WTC11 (cell line): Measurements from ENCODE around the gene TMEM150B. TPM values are rescaled to one million over a fixed set of nuclear protein-coding genes. Genes with fewer than 3 reads are reported as not detected.
A peak's percentile ranks its signal among the peaks of the same experiment; 100 is the strongest.

ENCODE experiments used
- ATAC-seq: fragments of 200-7000 bp; cut with Tn5 transposase; 2 replicates; pipeline ENCODE4 v1.10.0; 2021; ENCODE audit warnings: mild to moderate bottlenecking, moderate library complexity
- CTCF ChIA-PET: fragments of 300-600 bp; sonication (Branson Sonifier 250); formaldehyde crosslinking; loops from one replicate; lab custom pipeline; 2021; ENCODE audit warnings: antibody characterized with exemption; lab: Charles Lee
- POLR2A ChIA-PET: fragments of 350-600 bp; sonication (Branson Sonifier 250); formaldehyde crosslinking; loops from one replicate; lab custom pipeline; 2021; ENCODE audit warnings: antibody characterized with exemption; lab: Charles Lee
- DNase-seq: peaks from one replicate; pipeline ENCODE4 v3.0.0; 2021; ENCODE audit warnings: low spot score
- H3K27ac Mint-ChIP-seq: 2 replicates; pipeline ENCODE4 v1.8.0; 2021; ENCODE audit warnings: mixed read lengths
- H3K27me3 Mint-ChIP-seq: 2 replicates; pipeline ENCODE4 v1.8.0; 2021; ENCODE audit warnings: low read depth, mild to moderate bottlenecking, moderate library complexity, mixed read lengths
- H3K36me3 Mint-ChIP-seq: 2 replicates; pipeline ENCODE4 v1.8.0; 2021; ENCODE audit warnings: mixed read lengths
- H3K4me1 Mint-ChIP-seq: 2 replicates; pipeline ENCODE4 v1.8.0; 2022; ENCODE audit warnings: mixed read lengths
- H3K4me3 Mint-ChIP-seq: 2 replicates; pipeline ENCODE4 v1.8.0; 2021; ENCODE audit warnings: mild to moderate bottlenecking, moderate library complexity, mixed read lengths
- H3K9me3 Mint-ChIP-seq: 2 replicates; pipeline ENCODE4 v1.8.0; 2021; ENCODE audit warnings: mixed read lengths
- CREB1 ChIP-seq: sonication (generic); formaldehyde crosslinking; IDR thresholded peaks from 2 replicates; pipeline ENCODE4 v1.8.0; 2023; ENCODE audit warnings: mild to moderate bottlenecking, missing genetic modification reagents
- FOXK1 ChIP-seq: sonication (generic); formaldehyde crosslinking; IDR thresholded peaks from 2 replicates; pipeline ENCODE4 v1.8.0; 2022; ENCODE audit warnings: mild to moderate bottlenecking, moderate library complexity, missing genetic modification reagents
- FOXP1 ChIP-seq: sonication (generic); formaldehyde crosslinking; IDR thresholded peaks from 2 replicates; pipeline ENCODE4 v1.8.0; 2022; ENCODE audit warnings: missing genetic modification reagents, mild to moderate bottlenecking, moderate library complexity, borderline replicate concordance
- HMGA2 ChIP-seq: fragments of 250-450 bp; sonication (Bioruptor Pico); IDR thresholded peaks from 2 replicates; pipeline ENCODE4 v1.4.0; 2021; ENCODE audit warnings: mild to moderate bottlenecking, moderate library complexity
- KAT7 ChIP-seq: sonication (generic); formaldehyde crosslinking; IDR thresholded peaks from 2 replicates; pipeline ENCODE4 v1.8.1; 2023; ENCODE audit warnings: missing genetic modification reagents, mild to moderate bottlenecking, borderline replicate concordance
- TCF7 ChIP-seq: sonication (generic); formaldehyde crosslinking; IDR thresholded peaks from 2 replicates; pipeline ENCODE4 v1.8.0; 2022; ENCODE audit warnings: mild to moderate bottlenecking, low read depth, missing genetic modification reagents, moderate library complexity
- TEAD4 ChIP-seq: sonication (generic); formaldehyde crosslinking; IDR thresholded peaks from 2 replicates; pipeline ENCODE4 v1.8.0; 2022; ENCODE audit warnings: mild to moderate bottlenecking, missing genetic modification reagents
- ZBTB21 ChIP-seq: sonication (generic); formaldehyde crosslinking; IDR thresholded peaks from 2 replicates; pipeline ENCODE4 v1.8.1; 2023; ENCODE audit warnings: mild to moderate bottlenecking, missing genetic modification reagents, borderline replicate concordance
- ZNF263 ChIP-seq: sonication (generic); formaldehyde crosslinking; IDR thresholded peaks from 2 replicates; pipeline ENCODE4 v1.8.1; 2022; ENCODE audit warnings: low read depth, mild to moderate bottlenecking, moderate library complexity, missing genetic modification reagents
- ZNF416 ChIP-seq: fragments of 250-450 bp; sonication (Bioruptor Pico); IDR thresholded peaks from 2 replicates; pipeline ENCODE4 v1.9.0; 2021; ENCODE audit warnings: mild to moderate bottlenecking, inconsistent platforms
- total RNA-seq: library from RNA; stranded (reverse); gene quantifications from 3 replicates; pipeline ENCODE4 v1.2.3, GENCODE V29; 2021
- TF ChIP-seq, protein P1 (sequence below): sonication (generic); formaldehyde crosslinking; IDR thresholded peaks from 2 replicates; pipeline ENCODE4 v1.8.1; 2022; ENCODE audit warnings: mild to moderate bottlenecking, moderate library complexity, missing genetic modification reagents
- TF ChIP-seq, protein P2 (sequence below): sonication (generic); formaldehyde crosslinking; IDR thresholded peaks from 2 replicates; pipeline ENCODE4 v1.8.0; 2022; ENCODE audit warnings: mild to moderate bottlenecking, missing genetic modification reagents
- TF ChIP-seq, protein P3 (sequence below): fragments of 250-450 bp; sonication (Bioruptor Pico); IDR thresholded peaks from 2 replicates; pipeline ENCODE4 v1.9.0; 2021; ENCODE audit warnings: mild to moderate bottlenecking, borderline replicate concordance
- TF ChIP-seq, protein P4 (sequence below): sonication (generic); formaldehyde crosslinking; IDR thresholded peaks from 2 replicates; pipeline ENCODE4 v1.8.1; 2023; ENCODE audit warnings: mild to moderate bottlenecking, missing genetic modification reagents, moderate library complexity
- TF ChIP-seq, protein P5 (sequence below): sonication (generic); formaldehyde crosslinking; IDR thresholded peaks from 2 replicates; pipeline ENCODE4 v1.8.1; 2022; ENCODE audit warnings: mild to moderate bottlenecking, missing genetic modification reagents, moderate library complexity, borderline replicate concordance

The TMEM150B gene
- total RNA-seq, 1 experiment from 2014 or later, result 0.44 TPM

DNA sequence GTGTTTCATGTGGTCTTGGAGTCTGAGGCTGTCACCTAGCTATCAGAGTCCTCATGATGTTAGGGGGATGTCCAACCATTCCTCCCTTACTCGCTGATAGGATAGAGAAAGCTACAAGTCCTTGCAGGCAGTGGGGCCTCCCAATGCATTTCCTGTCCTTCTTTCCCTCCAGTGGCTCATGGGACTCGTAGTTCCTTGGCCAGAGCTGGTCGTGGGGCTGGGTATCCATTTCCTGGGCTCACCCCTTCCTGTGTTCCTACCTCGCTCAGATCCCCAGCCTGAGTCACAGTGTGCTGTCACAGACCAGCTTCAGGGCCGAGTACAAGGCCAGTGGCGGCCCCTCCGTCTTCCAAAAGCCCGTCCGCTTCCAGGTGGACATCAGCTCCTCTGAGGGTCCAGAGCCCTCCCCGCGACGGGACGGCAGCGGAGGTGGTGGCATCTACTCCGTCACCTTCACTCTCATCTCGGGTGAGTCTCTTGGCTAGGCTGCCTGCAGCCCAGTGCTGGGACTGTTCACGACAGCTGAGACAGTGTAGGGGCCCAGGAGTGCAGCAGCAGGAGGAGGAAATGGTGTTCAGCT, 19.1 kb downstream of the TMEM150B start:
- no peak overlapping the region for H3K4me3 Mint-ChIP-seq
- no peak for DNase-seq
- peaks cover 44% of the 10 kb centered on the region for H3K36me3 Mint-ChIP-seq
- TF ChIP-seq, protein P1, sequence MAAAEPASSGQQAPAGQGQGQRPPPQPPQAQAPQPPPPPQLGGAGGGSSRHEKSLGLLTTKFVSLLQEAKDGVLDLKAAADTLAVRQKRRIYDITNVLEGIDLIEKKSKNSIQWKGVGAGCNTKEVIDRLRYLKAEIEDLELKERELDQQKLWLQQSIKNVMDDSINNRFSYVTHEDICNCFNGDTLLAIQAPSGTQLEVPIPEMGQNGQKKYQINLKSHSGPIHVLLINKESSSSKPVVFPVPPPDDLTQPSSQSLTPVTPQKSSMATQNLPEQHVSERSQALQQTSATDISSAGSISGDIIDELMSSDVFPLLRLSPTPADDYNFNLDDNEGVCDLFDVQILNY, result no peak
- TF ChIP-seq TEAD4 (CRISPR knock-in tag) (0 out of 2 replicates have a peak, but pooled peaks have one; percentile 13), FOXP1 (CRISPR knock-in tag) (0 out of 2 replicates have a peak, but pooled peaks have one; percentile 32)
- peaks cover 15% of the 10 kb centered on the region for H3K4me1 Mint-ChIP-seq
- H3K27me3 Mint-ChIP-seq, result no peaks in the 10 kb centered on the region
- peak; percentile 8 for ATAC-seq
- POLR2A ChIA-PET, result interaction anchor here (1.6 kb wide), 1 partner anchor 42 kb away, joined by 7 read pairs; no protein-coding TSS in a partner anchor
- H3K9me3 Mint-ChIP-seq, result no peaks in the 10 kb centered on the region
- CTCF ChIA-PET, result interaction anchor here (0.8 to 1.2 kb wide), 5 partner anchors 15 to 165 kb away, joined by 3 to 4 read pairs (median 3); partner anchors contain the start of genes KMT5C and TMEM238
- H3K27ac Mint-ChIP-seq, result no peak overlapping the region

DNA sequence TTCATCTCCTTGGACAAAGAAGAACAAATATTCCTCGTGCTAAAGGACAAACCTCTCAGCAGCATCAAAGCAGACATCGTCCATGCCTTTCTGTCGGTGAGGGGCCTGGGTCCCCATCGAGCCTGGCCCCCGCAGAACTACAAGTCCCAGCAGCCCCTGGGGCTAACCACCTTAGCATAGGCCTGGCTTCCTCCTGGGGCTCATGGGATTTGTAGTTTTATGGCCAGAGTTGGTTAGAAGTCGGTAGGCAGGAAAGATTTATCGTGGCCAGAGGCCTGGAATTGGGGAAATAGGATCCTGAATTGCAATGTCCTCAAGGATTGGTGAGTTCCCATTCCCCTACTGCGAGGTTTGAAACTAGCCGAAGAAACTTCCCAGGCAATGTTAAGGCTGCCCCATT, 19.6 kb downstream of the TMEM150B start:
- no peaks in the 10 kb centered on the region for H3K9me3 Mint-ChIP-seq
- POLR2A ChIA-PET, result interaction anchor here (1.6 kb wide), 1 partner anchor 43 kb away, joined by 7 read pairs; no protein-coding TSS in a partner anchor
- DNase-seq (peak; percentile 75), ATAC-seq (peak; percentile 62)
- CTCF ChIA-PET, result interaction anchor here (0.8 to 1.4 kb wide), 5 partner anchors 34 to 164 kb away, joined by 3 to 4 read pairs (median 3); partner anchors contain the start of genes KMT5C and TMEM238
- peaks cover 18% of the 10 kb centered on the region for H3K4me1 Mint-ChIP-seq
- H3K27me3 Mint-ChIP-seq, result no peaks in the 10 kb centered on the region
- TF ChIP-seq KAT7 (CRISPR knock-in tag) (0 out of 2 replicates have a peak, but pooled peaks have one; percentile 50), ZNF416 (CRISPR knock-in tag) (no peak)
- peak overlapping the region; percentile 94 for H3K27ac Mint-ChIP-seq
- H3K4me3 Mint-ChIP-seq, result no peak overlapping the region
- H3K36me3 Mint-ChIP-seq, result peaks cover 43% of the 10 kb centered on the region

DNA sequence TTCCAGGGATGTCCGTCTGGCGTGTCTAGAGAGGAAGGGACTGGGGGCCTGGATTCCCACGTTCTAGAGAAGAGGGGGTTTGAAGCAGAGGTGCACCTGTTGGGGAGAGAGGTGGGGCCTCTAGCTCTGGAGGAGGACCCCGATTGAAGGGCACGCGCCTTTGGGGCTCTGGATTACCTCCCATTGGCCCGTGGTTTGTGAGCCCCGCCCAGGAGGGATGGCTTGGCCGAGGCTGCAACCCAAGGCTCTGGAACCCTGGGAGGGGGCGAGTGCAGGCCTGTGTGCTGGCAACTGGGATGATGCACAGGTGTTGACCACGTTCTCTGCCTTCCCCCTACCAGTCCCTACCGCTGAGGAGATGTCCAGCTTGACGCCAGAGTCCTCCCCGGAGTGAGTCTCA, 20.2 kb downstream of the TMEM150B start:
- Mint-ChIP-seq H3K4me3 (no peak overlapping the region), H3K4me1 (peaks cover 18% of the 10 kb centered on the region), H3K36me3 (peaks cover 42% of the 10 kb centered on the region), H3K9me3 (no peaks in the 10 kb centered on the region), H3K27me3 (no peaks in the 10 kb centered on the region), H3K27ac (peak overlapping the region; percentile 65)
- CTCF ChIA-PET, result interaction anchor here (1.4 kb wide), 1 partner anchor 34 kb away, joined by 3 read pairs; the partner anchor contains the start of gene KMT5C
- DNase-seq, result peak; percentile 71
- peak; percentile 64 for ATAC-seq
- 0 out of 2 replicates have a peak, but pooled peaks have one; percentile 18 for TF ChIP-seq FOXK1
- TF ChIP-seq, protein P2, sequence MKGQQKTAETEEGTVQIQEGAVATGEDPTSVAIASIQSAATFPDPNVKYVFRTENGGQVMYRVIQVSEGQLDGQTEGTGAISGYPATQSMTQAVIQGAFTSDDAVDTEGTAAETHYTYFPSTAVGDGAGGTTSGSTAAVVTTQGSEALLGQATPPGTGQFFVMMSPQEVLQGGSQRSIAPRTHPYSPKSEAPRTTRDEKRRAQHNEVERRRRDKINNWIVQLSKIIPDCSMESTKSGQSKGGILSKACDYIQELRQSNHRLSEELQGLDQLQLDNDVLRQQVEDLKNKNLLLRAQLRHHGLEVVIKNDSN (CRISPR knock-in tag), result no peak
- POLR2A ChIA-PET, result interaction anchor here (0.6 kb wide), 1 partner anchor 841 kb away, joined by 6 read pairs; the partner anchor contains the start of gene LENG9

DNA sequence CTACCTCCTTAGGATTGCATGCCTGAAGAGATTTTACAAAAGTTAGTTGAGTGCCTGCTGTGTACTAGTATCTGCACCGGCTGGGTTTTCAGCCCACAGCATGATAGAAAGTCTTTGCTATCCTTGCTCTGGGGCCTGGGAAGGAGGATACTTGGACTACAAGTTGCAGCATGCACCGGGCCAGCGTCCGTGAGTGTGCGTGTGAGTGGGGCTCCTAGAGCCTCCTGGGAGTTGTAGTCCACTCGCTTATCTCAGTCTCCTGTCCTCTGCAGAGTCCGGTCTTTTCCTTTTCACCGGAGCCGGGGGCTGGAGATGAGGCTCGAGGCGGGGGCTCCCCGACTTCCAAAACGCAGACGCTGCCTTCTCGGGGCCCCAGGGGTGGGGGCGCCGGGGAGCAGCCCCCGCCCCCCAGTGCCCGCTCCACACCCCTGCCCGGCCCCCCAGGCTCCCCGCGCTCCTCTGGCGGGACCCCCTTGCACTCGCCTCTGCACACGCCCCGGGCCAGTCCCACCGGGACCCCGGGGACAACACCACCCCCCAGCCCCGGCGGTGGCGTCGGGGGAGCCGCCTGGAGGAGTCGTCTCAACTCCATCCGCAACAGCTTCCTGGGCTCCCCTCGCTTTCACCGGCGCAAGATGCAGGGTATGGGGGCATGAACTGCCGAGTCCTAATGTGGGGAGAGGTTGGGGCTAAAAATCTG, 20.7 kb downstream of the TMEM150B start:
- peaks cover 18% of the 10 kb centered on the region for H3K4me1 Mint-ChIP-seq
- DNase-seq (peak; percentile 81), ATAC-seq (peak; percentile 66)
- peak overlapping the region; percentile 65 for H3K27ac Mint-ChIP-seq
- no peak overlapping the region for H3K4me3 Mint-ChIP-seq
- H3K27me3 Mint-ChIP-seq, result no peaks in the 10 kb centered on the region
- H3K9me3 Mint-ChIP-seq, result no peaks in the 10 kb centered on the region
- ChIA-PET CTCF (interaction anchor here (1.4 kb wide), 1 partner anchor 35 kb away, joined by 3 read pairs; the partner anchor contains the start of gene KMT5C), POLR2A (interaction anchor here (0.6 kb wide), 1 partner anchor 841 kb away, joined by 6 read pairs; the partner anchor contains the start of gene LENG9)
- H3K36me3 Mint-ChIP-seq, result peaks cover 43% of the 10 kb centered on the region
- TF ChIP-seq, protein P2 (CRISPR knock-in tag), result no peak
- TF ChIP-seq HMGA2 (CRISPR knock-in tag) (no peak), ZNF263 (no peak), ZBTB21 (CRISPR knock-in tag) (no peak), TCF7 (no peak), CREB1 (CRISPR knock-in tag) (no peak)
- TF ChIP-seq, protein P3, sequence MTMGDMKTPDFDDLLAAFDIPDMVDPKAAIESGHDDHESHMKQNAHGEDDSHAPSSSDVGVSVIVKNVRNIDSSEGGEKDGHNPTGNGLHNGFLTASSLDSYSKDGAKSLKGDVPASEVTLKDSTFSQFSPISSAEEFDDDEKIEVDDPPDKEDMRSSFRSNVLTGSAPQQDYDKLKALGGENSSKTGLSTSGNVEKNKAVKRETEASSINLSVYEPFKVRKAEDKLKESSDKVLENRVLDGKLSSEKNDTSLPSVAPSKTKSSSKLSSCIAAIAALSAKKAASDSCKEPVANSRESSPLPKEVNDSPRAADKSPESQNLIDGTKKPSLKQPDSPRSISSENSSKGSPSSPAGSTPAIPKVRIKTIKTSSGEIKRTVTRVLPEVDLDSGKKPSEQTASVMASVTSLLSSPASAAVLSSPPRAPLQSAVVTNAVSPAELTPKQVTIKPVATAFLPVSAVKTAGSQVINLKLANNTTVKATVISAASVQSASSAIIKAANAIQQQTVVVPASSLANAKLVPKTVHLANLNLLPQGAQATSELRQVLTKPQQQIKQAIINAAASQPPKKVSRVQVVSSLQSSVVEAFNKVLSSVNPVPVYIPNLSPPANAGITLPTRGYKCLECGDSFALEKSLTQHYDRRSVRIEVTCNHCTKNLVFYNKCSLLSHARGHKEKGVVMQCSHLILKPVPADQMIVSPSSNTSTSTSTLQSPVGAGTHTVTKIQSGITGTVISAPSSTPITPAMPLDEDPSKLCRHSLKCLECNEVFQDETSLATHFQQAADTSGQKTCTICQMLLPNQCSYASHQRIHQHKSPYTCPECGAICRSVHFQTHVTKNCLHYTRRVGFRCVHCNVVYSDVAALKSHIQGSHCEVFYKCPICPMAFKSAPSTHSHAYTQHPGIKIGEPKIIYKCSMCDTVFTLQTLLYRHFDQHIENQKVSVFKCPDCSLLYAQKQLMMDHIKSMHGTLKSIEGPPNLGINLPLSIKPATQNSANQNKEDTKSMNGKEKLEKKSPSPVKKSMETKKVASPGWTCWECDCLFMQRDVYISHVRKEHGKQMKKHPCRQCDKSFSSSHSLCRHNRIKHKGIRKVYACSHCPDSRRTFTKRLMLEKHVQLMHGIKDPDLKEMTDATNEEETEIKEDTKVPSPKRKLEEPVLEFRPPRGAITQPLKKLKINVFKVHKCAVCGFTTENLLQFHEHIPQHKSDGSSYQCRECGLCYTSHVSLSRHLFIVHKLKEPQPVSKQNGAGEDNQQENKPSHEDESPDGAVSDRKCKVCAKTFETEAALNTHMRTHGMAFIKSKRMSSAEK, result no peak
- TF ChIP-seq, protein P4, sequence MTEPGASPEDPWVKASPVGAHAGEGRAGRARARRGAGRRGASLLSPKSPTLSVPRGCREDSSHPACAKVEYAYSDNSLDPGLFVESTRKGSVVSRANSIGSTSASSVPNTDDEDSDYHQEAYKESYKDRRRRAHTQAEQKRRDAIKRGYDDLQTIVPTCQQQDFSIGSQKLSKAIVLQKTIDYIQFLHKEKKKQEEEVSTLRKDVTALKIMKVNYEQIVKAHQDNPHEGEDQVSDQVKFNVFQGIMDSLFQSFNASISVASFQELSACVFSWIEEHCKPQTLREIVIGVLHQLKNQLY, result no peak
- TF ChIP-seq, protein P5, sequence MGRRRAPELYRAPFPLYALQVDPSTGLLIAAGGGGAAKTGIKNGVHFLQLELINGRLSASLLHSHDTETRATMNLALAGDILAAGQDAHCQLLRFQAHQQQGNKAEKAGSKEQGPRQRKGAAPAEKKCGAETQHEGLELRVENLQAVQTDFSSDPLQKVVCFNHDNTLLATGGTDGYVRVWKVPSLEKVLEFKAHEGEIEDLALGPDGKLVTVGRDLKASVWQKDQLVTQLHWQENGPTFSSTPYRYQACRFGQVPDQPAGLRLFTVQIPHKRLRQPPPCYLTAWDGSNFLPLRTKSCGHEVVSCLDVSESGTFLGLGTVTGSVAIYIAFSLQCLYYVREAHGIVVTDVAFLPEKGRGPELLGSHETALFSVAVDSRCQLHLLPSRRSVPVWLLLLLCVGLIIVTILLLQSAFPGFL (CRISPR knock-in tag), result no peak
